NCI-H1930 (cell line): ENCODE data around the gene C1QTNF2.

Experiments
- DNase-seq, 2 experiments: peaks; one replicate each; lab custom pipeline; 2025; lab: John Stamatoyannopoulos, UW

C1QTNF2 gene, protein sequence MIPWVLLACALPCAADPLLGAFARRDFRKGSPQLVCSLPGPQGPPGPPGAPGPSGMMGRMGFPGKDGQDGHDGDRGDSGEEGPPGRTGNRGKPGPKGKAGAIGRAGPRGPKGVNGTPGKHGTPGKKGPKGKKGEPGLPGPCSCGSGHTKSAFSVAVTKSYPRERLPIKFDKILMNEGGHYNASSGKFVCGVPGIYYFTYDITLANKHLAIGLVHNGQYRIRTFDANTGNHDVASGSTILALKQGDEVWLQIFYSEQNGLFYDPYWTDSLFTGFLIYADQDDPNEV

GRCh38 chr5:160369990-160370712 lies at the start of gene C1QTNF2:
Gene C1QTNF2, minus strand, starts transcription at chr5:160370626. Its CDS starts 15,615 bp downstream, at chr5:160355011.
- DNase-seq = no peak

- no peak for DNase-seq
Observed at GRCh38 chr5:160420331-160420610, 49.8 kb upstream of the C1QTNF2 start.

DNA sequence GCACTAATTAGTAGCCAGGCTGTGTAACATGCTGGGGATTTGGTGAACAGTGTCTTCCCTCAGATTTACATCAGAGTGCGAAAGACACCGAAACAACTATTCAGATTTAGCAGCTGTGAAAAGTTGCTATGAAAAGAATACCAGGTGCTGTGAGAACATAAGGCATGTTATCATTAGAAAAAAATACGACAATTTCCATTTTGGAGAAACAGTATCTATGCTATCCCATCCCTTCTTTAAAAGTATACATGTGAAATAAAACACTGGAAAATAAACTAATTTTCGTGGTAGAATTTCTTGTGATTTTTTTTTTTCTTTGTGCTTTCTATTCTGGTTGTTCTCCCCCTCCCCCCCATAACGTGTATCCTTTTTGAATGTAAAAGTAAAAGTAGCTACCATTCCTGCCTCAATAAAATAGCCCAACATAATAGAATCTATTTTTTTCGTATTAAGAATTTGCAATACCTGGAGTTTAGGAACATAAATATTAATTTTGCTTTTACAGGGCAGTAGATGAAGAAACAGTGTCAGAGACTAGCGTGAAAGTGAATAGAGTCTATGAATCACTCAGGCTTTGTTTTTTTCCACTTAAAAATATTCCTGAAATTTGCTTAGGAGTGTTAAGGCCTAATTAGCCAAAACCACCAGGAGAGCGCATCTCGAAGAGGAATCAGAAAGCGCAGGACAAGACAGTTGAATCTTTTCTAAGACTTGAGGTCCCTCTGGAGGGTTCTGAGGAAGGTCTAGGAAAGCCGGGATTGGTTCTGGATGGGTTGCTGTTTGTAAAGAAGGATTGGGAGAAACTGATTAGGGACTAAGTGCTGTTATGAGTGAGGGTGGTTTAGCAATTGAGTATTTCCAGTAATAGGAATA lies 49.3 kb upstream of the C1QTNF2 start:
- peak; percentile 3 to 23 for DNase-seq

GRCh38 chr5:160418561-160419457 lies 48.4 kb upstream of the C1QTNF2 start, which contains the start of gene SLU7:
Gene SLU7, minus strand, starts transcription at chr5:160419081. Its CDS starts 3,787 bp downstream, at chr5:160415294.
- DNase-seq = peak; percentile 73 to 83

- peak; percentile 75 to 85 for DNase-seq
Observed at GRCh38 chr5:160399402-160400353, 29.3 kb upstream of the C1QTNF2 start, which contains the start of gene FAM200C. Gene FAM200C, minus strand, starts transcription at chr5:160400054. Its CDS starts 4,564 bp downstream, at chr5:160395490.

DNA sequence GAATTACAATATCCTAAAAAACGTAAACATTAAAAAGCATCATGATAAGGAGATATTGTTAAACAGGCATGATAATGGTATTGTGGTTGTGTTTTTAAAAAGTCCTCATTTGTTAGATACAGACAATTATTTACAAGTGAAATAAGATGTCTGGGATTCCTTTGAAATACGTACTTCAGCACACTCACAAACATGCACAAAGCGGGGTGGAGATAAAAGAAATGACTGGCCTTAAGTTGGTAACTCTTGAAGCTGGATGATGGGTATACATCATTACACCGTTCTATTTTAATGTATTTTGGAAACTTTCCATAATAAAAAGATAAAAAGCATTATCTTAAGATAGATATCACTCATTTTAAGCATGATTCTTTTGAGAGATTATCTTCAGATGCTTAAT lies 28.4 kb upstream of the C1QTNF2 start:
- no peak for DNase-seq

DNA sequence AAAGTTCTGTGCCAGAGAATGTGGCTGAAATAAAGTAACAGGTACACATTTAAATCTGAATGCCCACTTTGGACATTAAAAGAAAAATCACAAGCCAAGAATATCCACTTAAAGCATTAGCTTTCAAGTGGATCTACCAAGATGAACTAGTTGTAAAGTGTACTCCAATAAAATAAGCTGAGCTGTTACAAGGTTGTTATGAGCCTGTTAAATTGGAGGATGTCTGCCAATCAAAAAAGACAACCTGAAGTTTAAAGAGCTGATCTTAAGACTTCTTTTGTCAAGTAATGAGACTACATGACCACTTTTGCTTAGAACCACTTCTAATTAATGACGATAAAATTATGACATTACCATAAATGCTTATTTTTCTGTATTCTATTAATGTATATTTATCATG lies 27.1 kb upstream of the C1QTNF2 start:
- no peak for DNase-seq

DNA sequence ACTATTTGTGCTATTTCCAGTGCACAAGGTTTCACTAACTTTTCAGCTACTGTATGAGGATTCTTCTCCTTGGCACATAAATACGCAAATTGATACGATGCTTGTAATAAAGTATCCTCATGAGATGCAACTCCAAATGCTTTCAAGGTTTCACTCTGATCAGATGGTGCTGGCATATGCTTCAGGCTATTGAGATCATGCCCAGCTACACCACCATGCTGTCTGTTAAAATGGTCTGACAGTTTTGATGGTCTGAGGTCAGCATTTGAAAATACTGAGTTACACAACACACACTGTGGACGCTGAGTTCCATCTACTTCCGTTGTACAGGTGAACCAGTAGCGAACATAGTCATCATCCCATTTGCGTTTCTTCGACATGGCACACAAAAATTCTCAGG lies 24.7 kb upstream of the C1QTNF2 start:
- DNase-seq = no peak

GRCh38 chr5:160390787-160391696 lies 20.6 kb upstream of the C1QTNF2 start:
- DNase-seq = no peak

- DNase-seq = no peak
Observed at GRCh38 chr5:160387445-160387844, 17.0 kb upstream of the C1QTNF2 start.

DNA sequence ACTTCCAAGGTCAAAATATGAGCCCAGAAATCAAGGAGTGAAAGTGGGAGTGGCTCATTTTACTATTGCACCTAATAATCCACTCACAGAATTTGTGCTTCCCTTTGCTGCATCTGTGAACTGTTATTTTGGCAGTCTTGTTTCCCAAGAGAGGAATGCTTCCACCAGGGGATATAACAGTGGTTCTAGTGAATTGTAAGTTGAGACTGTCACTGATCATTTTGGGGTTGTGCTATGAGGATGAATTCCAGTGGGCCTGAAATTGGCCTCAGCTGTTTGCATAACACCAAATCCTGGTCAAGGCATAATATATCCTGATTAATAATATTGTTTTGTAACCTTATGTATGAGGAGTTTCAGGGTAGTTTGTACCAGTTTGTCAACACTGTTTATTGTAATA lies 15.1 kb upstream of the C1QTNF2 start:
- DNase-seq = no peak

DNA sequence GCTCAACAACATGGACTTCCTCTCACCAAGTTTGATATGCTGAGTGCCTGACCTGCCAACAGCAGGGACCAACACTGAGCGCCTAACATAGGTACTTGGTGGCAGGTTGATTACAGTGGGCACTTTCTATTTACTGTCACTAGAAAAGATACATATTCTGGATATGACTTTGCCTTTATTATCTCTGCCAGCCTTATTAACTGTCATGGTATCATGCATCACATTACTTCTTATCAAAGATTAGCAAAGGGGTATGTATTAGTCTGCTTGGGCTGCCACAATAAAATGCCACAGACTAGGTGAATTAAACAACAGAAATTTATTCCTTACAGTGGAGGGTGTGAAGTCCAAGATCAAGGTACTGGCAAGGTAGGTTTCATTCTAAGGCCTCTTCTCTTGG lies 14.3 kb upstream of the C1QTNF2 start:
- DNase-seq = no peak

DNA sequence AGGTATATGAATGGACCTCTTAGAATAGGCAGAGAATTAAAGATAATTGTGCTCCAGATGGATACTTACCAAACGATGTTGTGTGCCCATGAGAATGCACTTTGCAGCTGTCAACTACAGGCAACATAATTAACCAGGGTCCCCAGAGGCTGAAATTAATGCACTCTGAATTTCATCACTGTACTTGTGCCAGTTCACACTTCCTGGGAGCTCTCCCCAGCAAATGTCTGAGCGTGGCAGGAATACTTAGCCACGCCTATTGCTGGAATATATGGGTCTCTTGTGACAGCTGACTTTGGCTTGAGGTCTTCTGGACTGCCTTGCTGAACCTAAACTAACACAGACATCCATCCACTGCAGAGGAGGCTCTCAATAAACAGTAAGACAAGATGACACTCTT lies 11.9 kb upstream of the C1QTNF2 start:
- DNase-seq = no peak

DNA sequence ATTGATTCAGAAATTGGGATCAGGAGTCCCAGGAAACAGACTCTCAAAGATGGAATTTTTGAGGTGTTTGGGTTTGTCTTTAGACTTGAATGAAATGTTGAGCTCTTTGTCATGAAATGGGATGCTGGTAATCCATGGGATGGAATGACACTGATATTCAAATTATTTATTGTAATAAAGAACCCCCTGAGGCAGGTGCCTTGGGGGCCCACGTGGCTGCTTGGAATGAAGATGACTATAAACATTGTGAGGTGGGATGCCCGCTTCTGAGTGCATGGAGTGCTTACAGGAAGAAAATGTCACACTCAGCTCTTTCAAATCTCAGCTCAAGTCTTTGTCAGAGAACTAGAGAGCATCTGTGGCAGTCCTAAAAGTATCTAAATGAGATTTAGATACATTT lies 9.6 kb upstream of the C1QTNF2 start:
- DNase-seq = no peak

DNA sequence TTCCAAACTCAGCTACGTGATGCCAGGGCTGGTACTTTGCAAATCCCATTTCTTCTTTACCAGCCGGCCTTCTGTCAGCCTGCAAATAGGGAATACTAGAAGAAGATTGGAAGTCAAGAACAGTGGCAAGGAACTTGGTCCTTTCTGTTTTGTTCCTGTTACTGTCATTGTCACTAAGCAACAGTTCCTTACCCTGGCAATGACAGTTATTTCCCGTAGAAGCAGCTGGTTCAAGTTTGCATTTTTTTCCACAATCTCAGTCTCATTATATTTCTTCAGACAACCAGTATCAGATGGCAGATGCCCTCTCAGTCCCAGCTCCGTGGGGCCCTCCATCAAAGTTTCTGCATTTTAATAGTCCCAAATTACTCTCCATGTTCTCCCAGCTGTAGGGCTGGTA lies 9.1 kb upstream of the C1QTNF2 start:
- DNase-seq = no peak

DNA sequence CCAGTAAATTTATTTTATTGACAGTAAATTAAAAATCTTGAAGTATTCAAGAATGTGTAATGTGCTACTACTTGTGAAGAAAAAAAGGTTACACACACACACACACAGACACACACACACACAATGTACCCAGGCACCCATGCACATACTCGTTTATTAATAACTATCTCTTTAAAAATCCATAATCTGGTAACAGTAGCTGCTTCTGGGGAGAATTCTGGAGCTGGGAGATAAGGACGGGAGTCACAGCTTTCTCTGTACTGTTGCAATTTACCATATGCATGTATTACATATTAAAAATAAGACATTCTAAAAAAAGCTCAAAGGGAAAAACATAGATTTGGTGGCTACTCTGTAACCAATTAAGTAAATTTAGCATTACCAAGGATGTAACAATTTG lies 7.9 kb upstream of the C1QTNF2 start:
- DNase-seq = no peak

DNA sequence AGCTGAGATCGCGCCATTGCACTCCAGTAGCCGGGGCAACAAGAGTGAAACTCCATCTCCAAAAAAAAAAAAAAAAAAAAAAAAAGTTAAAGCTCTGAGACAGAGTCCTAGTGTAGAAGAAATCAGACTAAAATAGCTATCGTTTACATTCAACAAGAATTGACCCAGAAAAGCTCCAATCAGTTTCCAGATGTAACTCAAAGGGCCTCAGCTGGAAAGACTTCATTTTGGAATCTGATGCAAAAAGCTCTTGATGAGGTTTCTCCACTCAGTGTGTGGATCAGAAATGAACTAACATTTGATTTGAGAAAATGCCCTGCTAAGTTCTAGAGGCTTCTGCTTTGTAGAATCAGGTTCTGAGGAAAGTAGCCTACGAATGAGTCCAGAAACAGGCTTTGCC lies 7.2 kb upstream of the C1QTNF2 start:
- no peak for DNase-seq

DNA sequence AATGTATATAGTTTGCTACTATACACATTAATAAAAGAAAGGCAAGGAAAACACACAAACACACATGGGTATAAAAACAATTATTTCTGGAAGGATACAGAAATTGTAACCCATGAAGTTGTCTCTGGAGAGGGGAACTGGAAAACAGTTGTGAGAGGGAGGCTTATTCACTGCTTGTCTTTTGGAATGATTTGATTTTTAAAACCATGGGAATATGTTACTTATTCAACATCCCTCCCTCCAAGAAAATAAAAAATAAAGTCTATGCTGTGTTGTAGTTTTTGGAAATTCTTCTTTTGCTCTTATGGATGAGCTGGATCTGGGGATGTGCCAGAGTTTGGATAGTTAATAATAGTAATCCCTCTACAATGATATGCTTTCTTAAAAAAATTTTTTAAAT lies 6.0 kb upstream of the C1QTNF2 start:
- no peak for DNase-seq

DNA sequence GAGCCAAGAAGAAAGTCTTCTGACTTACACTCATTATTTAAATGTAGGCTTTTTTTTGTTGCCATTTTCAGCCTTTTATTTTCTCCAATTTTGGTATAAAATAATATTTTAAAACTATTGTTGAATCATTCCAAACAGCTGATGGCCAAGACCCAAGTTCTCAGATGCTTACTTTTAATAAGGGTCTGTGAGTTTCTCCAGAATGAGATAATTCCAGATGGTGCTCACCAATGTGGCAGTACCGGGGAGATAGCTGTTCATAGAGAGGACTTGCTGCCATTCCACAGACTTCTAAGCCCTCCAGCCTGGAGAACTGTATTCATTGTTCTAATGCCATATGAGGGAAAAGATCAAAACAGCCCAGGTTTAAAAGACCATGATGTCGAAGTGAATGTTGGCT lies 5.3 kb upstream of the C1QTNF2 start:
- DNase-seq = no peak
